Keratinocyte (primary cell): Measurements from ENCODE around the gene TAGLN2. TPM values are rescaled to one million over a fixed set of nuclear protein-coding genes. Genes with fewer than 3 reads are reported as not detected.

Experiments
- DNase-seq: peaks from one replicate; pipeline ENCODE4 v3.0.0-alpha.2; 2011; ENCODE audit warnings: low read depth, missing footprints, low spot score
- FAIRE-seq: peaks from 2 replicates; lab custom pipeline; 2011; peaks lifted over from hg19 to GRCh38; lab: Jason Lieb, UNC
- H2AFZ ChIP-seq: 2 replicates; pipeline ENCODE4 v1.6.0; 2012; ENCODE audit warnings: low read length, control low read depth, inconsistent platforms; ENCODE audit not compliant: control insufficient read depth
- H3K27ac ChIP-seq: 2 replicates; pipeline ENCODE4 v1.5.1; 2011; ENCODE audit warnings: low read length; ENCODE audit not compliant: control insufficient read depth, insufficient read depth
- H3K27me3 ChIP-seq: 3 replicates; pipeline ENCODE4 v1.6.0; 2011; ENCODE audit warnings: low read length; ENCODE audit not compliant: control insufficient read depth, insufficient read depth; ENCODE audit errors: extremely low read depth
- H3K36me3 ChIP-seq, 2 experiments: 2 replicates in 1 of 2; 3 replicates in 1 of 2; pipeline ENCODE4 v1.5.1; 2011; ENCODE audit warnings: low read length in 2 of 2, mild to moderate bottlenecking in 1 of 2; ENCODE audit not compliant: control insufficient read depth in 2 of 2, insufficient read depth in 2 of 2; ENCODE audit errors: extremely low read depth in 1 of 2
- H3K4me1 ChIP-seq: 3 replicates; pipeline ENCODE4 v1.5.1; 2011; ENCODE audit warnings: low read length; ENCODE audit not compliant: control insufficient read depth, insufficient read depth; ENCODE audit errors: extremely low read depth
- H3K4me2 ChIP-seq: 3 replicates; pipeline ENCODE4 v1.6.0; 2011; ENCODE audit warnings: low read depth, low read length; ENCODE audit not compliant: control insufficient read depth, insufficient read depth; ENCODE audit errors: extremely low read depth
- H3K4me3 ChIP-seq, 3 experiments: fragments of 200-600 bp in 1 of 3; sonication (generic) in 1 of 3; 2 replicates in 2 of 3; 3 replicates in 1 of 3; pipeline ENCODE4 v1.5.1; 2011 to 2016; ENCODE audit warnings: low read length in 3 of 3, mild to moderate bottlenecking in 3 of 3, control low read depth in 2 of 3, inconsistent platforms in 1 of 3, low read depth in 1 of 3, mixed read lengths in 1 of 3, mixed run types in 1 of 3, moderate library complexity in 1 of 3; ENCODE audit not compliant: control insufficient read depth in 2 of 3, insufficient read depth in 2 of 3; ENCODE audit errors: extremely low read depth in 1 of 3
- H3K79me2 ChIP-seq: 2 replicates; pipeline ENCODE4 v1.6.0; 2012; ENCODE audit warnings: low read length; ENCODE audit not compliant: control insufficient read depth, insufficient read depth
- H3K9ac ChIP-seq: 3 replicates; pipeline ENCODE4 v1.6.0; 2011; ENCODE audit warnings: low read length; ENCODE audit not compliant: control insufficient read depth, insufficient read depth; ENCODE audit errors: extremely low read depth
- H3K9me1 ChIP-seq: 3 replicates; pipeline ENCODE4 v1.6.0; 2011; ENCODE audit warnings: low read length; ENCODE audit not compliant: control insufficient read depth, insufficient read depth; ENCODE audit errors: extremely low read depth
- H3K9me3 ChIP-seq: 2 replicates; pipeline ENCODE4 v1.5.1; 2012; ENCODE audit warnings: low read depth, low read length; ENCODE audit not compliant: control insufficient read depth
- H4K20me1 ChIP-seq: 3 replicates; pipeline ENCODE4 v1.6.0; 2011; ENCODE audit warnings: low read length; ENCODE audit not compliant: control insufficient read depth, insufficient read depth; ENCODE audit errors: extremely low read depth
- CTCF ChIP-seq, 3 experiments: IDR thresholded peaks in 1 of 3; conservative IDR thresholded peaks in 1 of 3; optimal IDR thresholded peaks in 1 of 3; 2 replicates in 2 of 3; 3 replicates in 1 of 3; pipeline versions ENCODE3 to v1.5.1; 2011; ENCODE audit warnings: low read length in 3 of 3, mild to moderate bottlenecking in 3 of 3, moderate library complexity in 2 of 3, control low read depth in 1 of 3, inconsistent platforms in 1 of 3; ENCODE audit not compliant: insufficient read depth in 2 of 3; ENCODE audit errors: extremely low read depth in 1 of 3
- EZH2 ChIP-seq: IDR thresholded peaks from one replicate; pipeline ENCODE4 v1.6.1; 2012; ENCODE audit warnings: inconsistent platforms, mild to moderate bottlenecking, low read length, moderate library complexity
- dilution Hi-C: fragments of 300-500 bp; cut with MboI; formaldehyde crosslinking; loops from one replicate; pipeline ENCODE4 v1.7.0; 2020; ENCODE audit warnings: low sequenced_read_pairs; ENCODE audit not compliant: extremely low pct_ligation_motif_present
- polyA plus RNA-seq, 5 experiments: library from polyadenylated mRNA; depleted of rRNA in 3 of 5; stranded (reverse) in 3 of 5; stranded (forward) in 1 of 5; unstranded in 1 of 5; fragments of >200 nt; gene quantifications; 1 replicate in 1 of 5; 2 replicates in 3 of 5; 3 replicates in 1 of 5; pipeline versions ENCODE4 v1.2.1 to v1.2.3, GENCODE V29; 2011 to 2012; ENCODE audit warnings: missing spikeins in 2 of 5, low read depth in 1 of 5, low replicate concordance in 1 of 5

The TAGLN2 gene
- polyA plus RNA-seq, 1 donor (not counting 4 experiments of a cell fraction or from before 2014, with no cell fraction given), result 709 TPM

GRCh38 chr1:159919236-159919865 lies 6.0 kb downstream of the TAGLN2 start:
- TF ChIP-seq EZH2, result no peak
- TF ChIP-seq CTCF (optimal IDR thresholded peaks at IDR 0.05 in 1 of 3, IDR thresholded peaks at IDR 0.05 in 1 of 3, conservative IDR thresholded peaks at IDR 0.05 in 1 of 3; ENCODE audit: extremely low read depth in 1 of 3, insufficient read depth in 2 of 3, low read length in 3 of 3), result no peak
- Histone ChIP-seq H3K9ac (no peak overlapping the region), H3K4me2 (no peak overlapping the region), H3K27me3 (no peaks in the 10 kb centered on the region), H3K9me3 (no peaks in the 10 kb centered on the region), H3K79me2 (peaks cover 53% of the 10 kb centered on the region), H3K4me3 (no peak overlapping the region), H3K4me1 (peaks cover 78% of the 10 kb centered on the region), H3K9me1 (peaks cover 11% of the 10 kb centered on the region), H3K27ac (no peak overlapping the region), H3K36me3 (peaks cover 35 to 38% of the 10 kb centered on the region in 2 experiments), H4K20me1 (peaks cover 28% of the 10 kb centered on the region), H2AFZ (no peak overlapping the region)
- DNase-seq (no peak), FAIRE-seq (no peak)
- dilution Hi-C loops, result no loop called here

GRCh38 chr1:159918352-159919200 lies 6.7 kb downstream of the TAGLN2 start:
- no peak overlapping the region for H3K27ac ChIP-seq
- peaks cover 35 to 38% of the 10 kb centered on the region in 2 experiments for H3K36me3 ChIP-seq
- no peak overlapping the region for H3K4me2 ChIP-seq
- H3K4me1 ChIP-seq, result peaks cover 85% of the 10 kb centered on the region
- FAIRE-seq (no peak), DNase-seq (no peak)
- H3K9me3 ChIP-seq, result no peaks in the 10 kb centered on the region
- peaks cover 11% of the 10 kb centered on the region for H3K9me1 ChIP-seq
- no peak overlapping the region for H2AFZ ChIP-seq
- dilution Hi-C loops, result no loop called here
- H3K4me3 ChIP-seq, result no peak overlapping the region
- no peak for TF ChIP-seq CTCF (optimal IDR thresholded peaks at IDR 0.05 in 1 of 3, IDR thresholded peaks at IDR 0.05 in 1 of 3, conservative IDR thresholded peaks at IDR 0.05 in 1 of 3; ENCODE audit: extremely low read depth in 1 of 3, insufficient read depth in 2 of 3, low read length in 3 of 3)
- TF ChIP-seq EZH2, result no peak
- H4K20me1 ChIP-seq, result peaks cover 28% of the 10 kb centered on the region
- peaks cover 45% of the 10 kb centered on the region for H3K79me2 ChIP-seq
- peak overlapping the region; percentile 23 for H3K9ac ChIP-seq
- no peaks in the 10 kb centered on the region for H3K27me3 ChIP-seq
